GM19023 (cell line): ENCODE data around the gene STARD13.
A peak's percentile ranks its signal among the peaks of the same experiment; 100 is the strongest.

Source experiments
- ATAC-seq: cut with Tn5 transposase; IDR thresholded peaks from one replicate; pipeline ENCODE4 v1.9.1; 2021; ENCODE audit warnings: mild to moderate bottlenecking, moderate library complexity; ENCODE audit not compliant: unreplicated experiment

STARD13 gene

DNA sequence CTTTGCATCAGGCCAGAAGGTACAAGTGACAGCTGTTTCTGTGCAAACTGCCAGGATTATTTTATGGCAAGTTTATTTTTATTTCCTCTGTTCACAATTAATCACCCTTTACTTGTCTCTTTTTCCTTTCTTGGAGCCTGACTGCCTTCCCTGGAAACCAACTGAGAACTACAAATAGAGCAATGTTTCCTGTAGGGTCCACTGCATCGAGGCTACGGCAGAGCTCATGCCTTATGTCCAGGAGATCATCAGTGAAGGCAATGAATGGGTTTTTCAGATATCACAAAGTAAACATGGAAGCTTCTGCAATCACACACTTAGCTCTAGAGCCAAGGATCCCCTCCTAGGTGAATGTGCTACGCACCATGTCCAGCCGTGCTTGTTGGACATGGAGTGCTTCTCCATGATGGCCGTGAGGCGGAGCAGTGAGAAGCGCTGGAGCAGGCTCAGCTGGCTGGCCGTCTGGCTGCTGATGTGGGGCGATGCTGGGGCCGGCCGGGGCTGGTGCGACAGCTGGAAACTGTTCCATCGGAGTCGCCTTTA, 158.5 kb downstream of the STARD13 start:
- ATAC-seq, result no peak

DNA sequence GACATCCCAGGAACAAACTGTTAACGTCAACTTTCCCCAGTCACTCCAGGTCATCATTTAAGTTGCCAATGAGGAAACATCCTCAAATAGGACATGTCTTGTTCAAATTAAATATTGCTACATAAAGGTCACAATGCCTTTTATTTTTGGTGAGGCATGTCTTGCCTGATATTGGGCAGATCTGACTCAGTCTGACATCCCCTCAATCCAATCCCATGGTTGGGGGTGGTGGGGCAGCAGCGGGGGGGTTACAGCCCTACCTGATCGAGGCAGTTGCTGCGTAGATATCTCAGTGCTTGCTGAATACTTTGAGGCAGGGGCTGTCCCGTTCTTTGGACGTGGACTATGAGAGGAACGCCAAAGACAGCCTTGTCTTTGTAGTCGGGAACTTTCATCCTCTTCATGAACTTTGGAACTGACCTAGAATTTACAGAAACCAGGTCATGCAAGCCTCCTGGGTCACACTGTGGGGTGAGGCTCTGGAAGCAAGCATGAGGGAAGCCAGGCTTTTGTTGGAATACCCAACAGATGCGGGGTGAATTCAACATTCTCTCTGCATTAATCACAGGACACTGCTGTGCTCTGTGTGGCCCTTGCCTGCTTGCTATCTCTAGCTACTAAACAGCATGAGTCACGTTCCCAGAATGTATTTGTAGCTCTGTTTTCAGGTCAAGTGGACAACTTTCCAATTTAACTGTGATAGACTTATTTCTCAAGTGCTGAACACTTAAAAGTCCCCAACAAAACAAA, 159.6 kb downstream of the STARD13 start:
- ATAC-seq, result no peak

DNA sequence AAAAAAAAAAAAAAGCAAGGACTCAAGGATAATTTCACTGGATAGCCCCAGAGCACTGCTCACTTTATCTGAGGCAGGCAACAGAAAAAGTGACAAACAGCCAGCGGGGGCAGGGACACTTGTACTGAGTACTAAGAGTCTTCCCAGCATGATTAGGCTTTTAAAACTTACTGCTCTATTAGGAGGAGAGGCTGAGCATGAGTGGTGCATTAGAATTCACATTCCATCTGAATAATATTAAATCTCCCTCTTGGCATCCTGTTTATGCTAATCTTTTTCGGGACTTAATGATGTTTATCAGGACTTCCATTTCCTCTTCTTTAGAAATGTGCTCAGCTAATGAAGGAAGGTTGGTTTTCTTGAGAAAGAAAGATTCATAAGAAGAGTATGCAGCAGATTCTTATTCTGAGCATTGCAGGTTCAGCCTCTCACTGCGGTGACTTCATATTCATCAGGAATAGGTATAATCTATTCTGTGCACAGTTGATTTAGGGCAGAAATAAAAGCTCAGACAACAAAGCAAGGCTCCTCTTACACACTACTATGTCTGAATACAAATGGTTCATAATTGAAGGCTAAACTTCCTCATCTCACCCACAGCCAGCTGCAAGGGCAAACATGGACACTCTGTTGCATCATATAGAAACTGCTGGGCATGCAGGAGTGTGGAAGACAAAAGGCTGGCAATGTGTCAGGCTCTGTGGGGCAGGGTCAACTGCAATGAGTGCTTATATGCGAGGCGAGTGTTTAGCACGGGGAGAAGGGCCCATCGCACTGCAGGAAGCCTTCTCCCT, 162.3 kb downstream of the STARD13 start:
- ATAC-seq, result no peak

DNA sequence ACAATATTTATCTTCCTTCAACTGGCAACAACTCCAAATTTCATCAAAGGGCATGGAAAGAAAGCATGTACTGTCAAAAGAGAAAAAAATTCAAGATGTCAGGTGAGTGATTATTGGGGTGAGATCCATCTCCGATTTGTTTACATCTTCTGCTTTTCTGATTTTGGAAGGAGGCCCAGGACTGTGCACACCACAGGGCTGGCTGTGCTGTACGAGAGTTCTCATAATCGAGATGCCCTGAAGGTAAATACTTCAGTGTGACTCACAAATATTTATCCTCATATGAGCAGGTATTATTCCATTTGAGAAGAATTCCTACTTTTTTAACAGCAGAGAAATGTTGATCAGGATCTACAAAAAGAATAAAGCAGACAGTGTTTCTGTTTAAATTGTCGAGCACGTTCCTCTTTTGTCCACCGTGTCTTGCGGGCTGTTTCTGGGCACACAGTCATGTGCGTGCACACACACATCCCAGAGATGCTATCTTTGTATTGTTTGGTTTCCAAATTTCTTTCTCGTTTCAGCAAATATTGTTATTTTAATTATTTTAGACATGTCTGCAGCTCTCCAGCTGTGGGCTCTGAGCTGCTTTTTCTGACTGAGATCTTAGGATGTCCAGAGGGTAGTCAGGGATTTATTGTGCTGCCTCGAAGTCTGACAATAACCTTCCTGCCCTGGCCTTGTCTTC, 165.6 kb downstream of the STARD13 start:
- ATAC-seq, result no peak

DNA sequence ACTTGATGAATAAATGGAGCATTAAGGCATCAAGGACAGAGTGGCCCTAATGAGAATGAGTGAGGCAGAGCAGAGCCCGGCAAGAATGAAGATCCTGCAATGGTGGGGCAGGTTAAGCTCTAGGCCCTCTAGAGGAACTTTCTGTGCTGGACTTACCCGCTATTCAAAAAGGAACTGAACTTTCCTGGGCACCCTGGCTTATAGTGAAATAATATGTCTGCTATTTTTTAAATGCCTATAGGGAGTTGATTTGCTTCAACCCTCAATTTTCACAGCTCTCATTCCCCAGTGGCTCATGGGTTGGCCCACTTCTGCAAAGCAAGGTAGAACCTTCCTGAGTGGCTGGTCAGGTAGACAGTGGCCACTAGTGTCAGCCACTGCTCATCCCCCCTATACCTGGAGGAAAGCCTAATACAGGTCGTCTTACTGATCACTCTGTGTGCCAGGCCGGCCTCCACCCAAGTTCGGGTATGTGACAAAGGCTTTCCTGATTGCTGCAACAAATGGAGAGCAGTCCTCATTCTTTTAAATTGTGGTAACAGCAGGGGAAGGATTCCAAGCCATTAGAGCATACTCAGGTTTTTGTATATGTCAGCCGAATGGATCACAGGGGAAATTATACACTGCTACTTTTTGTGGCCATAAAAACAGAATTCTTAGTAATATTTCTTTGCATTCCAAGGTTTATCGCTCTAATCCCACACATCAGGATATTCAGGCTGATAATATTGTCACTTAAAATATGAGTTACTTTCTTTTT, 166.4 kb downstream of the STARD13 start:
- no peak for ATAC-seq

DNA sequence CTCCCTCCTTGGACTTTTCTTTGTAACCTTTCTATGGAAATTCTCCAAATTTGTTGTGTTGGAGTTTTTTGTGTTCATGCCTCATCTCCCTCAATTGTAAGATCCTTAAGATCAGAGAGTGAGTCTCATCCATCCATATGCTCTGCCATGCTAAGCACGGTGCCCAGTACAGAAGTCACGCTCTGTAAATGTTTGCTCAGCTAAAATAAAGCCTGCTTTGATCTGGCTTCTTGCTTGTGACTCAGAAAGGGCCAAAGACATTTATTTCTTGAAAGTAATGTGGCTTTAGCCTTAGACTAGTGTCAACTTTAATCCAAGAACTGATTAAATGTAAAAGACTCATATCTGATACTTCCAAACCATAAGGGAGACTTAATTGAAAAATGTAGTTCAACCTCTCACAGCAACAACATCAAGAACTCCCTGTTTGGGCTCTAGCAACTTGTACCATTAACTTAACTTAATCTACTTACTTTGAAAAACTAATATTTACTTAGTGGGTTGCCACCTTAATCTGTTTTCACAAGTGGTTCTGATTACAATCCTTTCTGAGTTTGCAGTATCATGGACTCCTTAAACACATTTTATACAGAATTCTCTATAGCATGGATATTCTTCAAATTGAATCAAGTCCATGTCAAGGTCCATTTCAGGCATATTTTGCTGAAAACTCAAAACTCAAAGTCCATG, 169.1 kb downstream of the STARD13 start:
- no peak for ATAC-seq

DNA sequence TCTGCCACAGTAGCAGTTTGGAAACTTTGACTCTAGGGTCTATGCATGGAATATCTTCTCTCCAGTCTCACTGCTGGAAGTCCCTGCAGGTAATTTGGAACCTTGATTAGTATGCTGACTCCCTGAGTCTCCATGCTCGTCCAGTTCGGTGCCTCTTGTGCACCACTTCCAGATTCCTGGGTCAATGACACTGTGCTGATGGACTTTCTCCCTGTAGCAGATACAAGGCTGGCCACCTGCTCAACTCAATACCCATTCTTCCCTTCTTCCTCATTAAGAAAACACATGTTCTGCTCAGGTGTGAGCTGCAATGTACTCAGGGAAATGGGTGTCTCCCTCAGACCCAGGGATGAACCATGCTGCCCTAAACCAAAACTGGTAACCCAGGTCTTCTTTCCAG, 170.3 kb downstream of the STARD13 start:
- no peak for ATAC-seq

DNA sequence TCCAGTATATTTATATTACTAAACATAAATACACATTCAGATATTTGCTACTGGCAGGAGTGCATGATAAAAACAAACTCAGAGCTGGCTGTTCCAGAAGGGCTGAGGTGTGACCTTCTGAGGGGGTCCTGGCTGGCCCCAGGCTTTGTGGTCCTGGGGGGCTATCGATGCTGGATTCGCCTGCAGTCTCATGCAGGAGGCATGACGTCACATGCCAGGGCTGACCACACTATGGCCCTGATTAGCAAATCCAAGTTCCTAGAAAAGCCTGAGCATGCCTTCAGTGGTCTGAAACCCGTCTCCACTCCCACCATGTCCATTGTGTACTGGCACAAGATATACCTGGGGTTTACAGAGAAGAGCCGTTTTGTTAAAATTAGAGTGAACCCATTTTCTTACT, 171.4 kb downstream of the STARD13 start:
- no peak for ATAC-seq

DNA sequence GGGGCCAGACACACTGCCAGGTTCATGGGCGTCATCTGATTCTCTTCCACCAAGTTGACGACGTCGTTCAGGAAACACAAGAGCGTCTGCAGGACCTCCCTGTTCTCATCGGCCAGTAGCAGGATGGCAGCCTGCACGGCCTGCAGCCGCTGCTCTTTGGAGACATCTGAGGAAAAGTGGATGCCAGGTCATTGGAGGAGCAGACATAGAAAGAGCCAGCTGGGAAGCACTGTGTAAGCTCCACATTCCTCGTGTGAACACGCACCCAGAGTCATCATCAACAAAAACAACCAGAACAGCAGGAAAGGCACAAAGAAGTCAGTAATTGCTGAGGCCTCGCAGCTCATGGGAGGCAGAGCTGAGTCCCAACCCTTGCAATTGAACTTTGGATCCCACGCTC, 172.8 kb downstream of the STARD13 start:
- no peak for ATAC-seq

DNA sequence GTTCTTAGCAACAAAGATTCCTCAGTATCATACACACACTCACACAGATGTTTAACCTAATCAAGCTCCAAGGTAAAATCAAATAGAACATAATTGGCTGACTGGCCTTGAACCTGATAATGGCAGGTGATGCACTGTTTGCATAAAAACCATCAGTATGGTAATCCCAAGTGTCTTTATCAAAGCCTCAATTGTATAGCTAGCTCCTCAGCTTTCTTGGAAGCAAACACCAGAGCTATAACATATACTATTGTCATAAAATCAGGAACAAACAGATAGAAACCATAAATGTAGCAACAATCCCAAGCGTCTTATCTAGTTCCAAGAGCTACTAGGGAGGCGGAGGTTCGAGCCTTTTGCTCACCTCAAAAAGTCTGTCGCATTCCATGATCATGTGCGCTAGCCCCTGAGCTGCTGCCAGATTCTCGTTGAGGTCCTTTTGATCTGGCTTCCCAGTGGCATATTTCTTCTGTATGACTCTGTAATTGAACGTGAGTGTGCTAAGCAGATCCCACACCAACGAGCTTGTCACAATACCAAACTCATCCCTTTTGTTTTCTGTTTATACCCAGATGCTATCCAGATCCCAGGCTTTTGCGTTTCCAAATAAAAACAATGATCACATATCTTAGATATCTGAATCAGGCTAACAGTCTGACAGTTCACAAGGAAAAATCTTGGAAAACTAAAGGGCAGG, 174.0 kb downstream of the STARD13 start:
- no peak for ATAC-seq

DNA sequence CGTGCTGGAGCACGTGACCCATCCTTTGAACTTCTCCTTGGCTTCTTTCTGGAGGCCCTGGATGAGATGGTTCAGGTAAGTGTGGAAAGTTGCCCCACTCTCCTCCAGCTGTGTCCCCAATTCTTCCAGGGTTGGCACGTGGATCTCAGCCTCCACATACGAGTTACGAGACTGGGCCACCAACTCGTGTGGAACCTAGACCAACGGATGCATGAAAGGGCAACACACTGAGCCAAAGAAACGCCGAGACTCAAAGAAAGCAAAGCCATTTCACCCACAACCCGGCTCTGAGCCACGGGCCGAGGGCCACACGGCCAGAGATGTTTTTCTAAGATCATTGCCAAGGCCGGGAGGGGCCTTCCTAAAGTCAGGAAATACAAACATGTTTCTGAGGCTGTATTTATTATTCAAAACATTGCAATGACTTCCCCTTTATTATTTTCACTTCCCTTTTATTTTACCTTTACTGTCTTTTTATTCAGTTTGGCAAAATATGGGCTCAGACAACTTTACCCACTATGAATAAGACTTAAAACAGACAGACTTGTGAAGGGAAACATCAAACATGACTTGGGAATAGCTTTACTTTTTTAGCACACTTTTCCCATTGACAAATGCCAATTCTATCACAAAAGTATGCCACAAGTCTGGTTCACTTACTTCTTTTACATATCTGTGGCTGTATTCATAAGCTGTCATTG, 174.7 kb downstream of the STARD13 start:
- ATAC-seq, result no peak

DNA sequence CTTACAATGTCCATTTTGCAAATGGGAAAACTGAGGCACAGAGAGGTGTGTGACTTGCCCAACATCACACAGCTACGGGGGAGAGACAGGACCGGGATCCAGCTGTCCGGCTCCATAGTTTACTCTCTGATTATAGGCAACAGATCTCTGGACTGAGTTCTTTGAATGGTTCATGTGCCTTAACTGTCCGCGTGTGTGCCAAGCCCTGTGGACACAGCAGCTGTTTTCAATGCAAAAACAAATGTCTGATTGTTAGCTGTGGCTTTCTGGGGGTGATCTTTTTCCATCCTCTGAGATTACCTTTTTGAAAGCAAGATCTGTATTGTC, 175.2 kb downstream of the STARD13 start:
- ATAC-seq, result no peak

DNA sequence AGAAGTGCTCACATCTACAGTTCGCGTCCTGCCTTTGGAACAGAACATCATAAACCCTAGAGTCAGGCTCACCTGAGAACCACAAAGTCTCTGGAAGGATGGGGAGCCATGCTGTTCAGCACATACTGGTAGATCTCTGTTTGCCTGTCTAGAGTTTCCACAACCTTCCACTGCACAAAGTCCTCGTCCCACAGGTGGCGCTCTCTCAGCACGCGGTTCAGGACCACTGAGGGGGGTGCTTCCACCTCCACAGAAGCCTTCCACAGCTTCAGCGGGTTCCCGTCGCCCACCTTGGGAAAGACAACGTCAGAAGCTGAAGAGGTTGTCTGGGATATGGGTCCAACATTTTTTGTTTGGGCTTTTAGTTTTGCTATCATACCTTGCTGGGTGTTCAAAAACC, 175.8 kb downstream of the STARD13 start:
- ATAC-seq, result no peak

DNA sequence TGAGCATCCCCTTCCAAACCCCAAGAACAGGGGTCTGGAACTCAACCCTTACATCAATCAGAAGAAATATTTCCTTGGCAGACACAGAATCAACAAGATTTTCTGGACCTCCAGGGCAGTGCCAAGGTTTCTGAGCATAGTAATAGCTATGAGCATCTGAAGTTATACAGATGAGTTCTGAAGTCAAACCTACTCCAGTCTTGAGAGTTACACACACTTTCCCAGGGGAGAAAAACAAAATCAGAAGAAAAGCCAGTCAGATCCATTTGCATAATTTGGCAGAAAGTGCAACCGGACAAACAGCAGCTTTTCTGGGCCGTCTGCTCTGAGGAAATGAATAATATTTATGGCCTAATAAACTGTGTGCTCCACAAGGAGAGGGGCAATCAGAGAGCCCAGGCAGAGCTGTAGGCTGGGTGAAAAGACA, 176.3 kb downstream of the STARD13 start:
- peak; percentile 40 for ATAC-seq

DNA sequence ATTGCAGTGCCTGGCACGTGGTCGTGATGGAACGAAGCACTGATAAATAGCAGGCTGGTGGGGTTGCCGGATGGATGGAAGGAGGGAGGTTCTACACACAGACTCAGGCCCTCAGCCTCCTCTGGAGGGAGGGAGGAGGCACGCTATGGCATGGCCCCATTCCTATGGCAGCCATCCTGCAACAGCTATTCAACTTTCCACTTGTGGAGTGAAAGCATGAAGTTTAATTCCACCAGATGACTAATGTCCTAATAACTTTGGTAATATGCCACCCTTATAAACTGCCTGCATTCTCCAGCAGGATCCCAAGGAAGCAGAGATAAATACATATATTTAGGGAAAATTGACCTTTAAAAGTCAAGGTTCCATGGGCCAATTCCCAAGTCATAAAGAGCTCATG, 176.9 kb downstream of the STARD13 start:
- no peak for ATAC-seq

DNA sequence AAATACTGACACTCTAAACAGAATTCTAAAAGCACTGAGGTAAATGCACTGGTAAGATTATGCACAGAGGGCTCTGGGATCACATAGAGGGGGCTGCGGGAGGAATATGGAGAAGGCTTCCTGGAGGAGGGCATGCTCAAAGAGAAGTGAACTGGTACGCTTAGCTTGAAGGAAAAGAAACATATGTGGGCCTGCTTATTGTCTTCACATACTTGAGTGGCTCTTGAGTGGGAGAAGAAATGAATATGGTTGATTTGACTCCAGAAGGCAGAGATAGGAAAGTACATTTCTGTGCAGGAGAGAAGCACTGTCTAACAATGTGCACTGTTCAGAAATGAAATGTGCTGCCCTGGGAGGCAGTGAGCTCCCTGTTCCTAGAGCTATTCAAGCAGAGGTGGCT, 178.2 kb downstream of the STARD13 start:
- ATAC-seq, result no peak

DNA sequence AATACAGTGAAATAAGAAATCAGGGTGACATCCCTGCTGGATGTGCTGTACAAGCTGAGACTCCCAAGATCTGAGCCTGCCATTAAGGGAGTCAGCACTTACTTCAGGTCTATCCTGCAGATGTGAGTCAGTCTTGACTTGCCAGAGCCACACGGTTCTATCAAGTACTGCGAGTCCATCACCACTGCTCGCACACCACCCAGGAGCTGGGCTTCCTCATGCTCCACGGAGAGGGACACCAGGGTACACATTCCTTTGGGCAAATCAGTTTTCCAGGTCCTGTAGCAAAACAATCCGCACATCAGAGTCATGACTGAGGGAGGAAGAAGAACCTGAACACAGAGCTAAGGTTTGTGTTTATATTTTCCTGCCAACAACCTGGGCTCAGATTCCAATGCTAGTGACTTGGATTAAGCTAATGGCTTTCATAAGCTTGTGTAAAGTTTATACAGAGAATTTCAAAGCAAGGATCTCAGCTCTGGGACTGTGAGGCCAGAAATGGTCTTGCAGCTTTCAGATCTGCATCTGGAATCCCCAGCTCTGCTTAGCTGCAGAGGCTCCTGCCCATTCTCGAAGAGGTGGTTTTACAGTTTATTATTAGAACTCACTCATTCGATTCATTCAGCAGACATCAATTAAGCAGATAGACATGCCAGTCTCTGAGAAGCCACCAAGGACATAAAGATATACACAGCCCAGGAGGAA, 178.7 kb downstream of the STARD13 start:
- ATAC-seq, result no peak

DNA sequence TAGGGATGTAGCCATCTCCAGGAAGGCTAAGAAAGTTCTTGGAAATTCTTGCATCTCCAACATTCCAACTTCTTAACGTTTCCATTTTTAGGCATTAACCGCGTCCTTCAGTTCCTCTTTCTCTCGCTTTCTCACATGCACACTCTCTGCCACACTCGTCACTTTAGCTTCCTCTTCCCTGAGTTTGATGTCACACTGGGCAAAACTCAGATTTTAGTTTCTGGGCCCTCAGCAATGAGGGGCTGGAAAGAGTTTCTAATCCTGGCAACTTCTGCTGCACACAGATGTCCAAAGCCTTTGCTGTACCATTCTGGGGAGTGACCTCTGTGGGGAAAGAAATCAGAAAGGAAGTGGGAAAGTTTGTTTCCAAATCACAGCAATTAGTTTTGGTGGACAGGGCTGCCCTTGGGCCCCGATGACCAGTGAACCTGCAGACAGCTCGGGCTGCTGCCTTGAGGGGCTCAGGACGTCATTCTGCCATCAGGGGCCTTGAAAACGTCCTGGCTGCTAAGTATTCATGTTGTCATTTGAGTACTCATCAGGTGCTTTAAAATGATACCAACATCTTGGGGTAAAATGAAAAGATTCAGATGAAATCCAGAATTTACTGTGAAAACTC, 180.1 kb downstream of the STARD13 start:
- no peak for ATAC-seq
